Ovary (tissue), 3 donors: ENCODE data around the gene ZNF750.

ENCODE experiments used
- POLR2A ChIP-seq: fragments of 450-650 bp; IDR thresholded peaks from one replicate; pipeline ENCODE4 v1.6.1; 2017; ENCODE audit warnings: antibody characterized with exemption, mild to moderate bottlenecking, moderate library complexity
- TF ChIP-seq, protein P1 (sequence below), 3 donors: fragments of 450-650 bp in 2 of 3; fragments of 200-600 bp in 1 of 3; IDR thresholded peaks; one replicate each; pipeline versions ENCODE4 v1.5.1 to v1.8.0; 2016 to 2022; ENCODE audit warnings: antibody characterized with exemption in 3 of 3, mild to moderate bottlenecking in 1 of 3
- donor health status: DM: no; HTN: no; CAD: no.

DNA sequence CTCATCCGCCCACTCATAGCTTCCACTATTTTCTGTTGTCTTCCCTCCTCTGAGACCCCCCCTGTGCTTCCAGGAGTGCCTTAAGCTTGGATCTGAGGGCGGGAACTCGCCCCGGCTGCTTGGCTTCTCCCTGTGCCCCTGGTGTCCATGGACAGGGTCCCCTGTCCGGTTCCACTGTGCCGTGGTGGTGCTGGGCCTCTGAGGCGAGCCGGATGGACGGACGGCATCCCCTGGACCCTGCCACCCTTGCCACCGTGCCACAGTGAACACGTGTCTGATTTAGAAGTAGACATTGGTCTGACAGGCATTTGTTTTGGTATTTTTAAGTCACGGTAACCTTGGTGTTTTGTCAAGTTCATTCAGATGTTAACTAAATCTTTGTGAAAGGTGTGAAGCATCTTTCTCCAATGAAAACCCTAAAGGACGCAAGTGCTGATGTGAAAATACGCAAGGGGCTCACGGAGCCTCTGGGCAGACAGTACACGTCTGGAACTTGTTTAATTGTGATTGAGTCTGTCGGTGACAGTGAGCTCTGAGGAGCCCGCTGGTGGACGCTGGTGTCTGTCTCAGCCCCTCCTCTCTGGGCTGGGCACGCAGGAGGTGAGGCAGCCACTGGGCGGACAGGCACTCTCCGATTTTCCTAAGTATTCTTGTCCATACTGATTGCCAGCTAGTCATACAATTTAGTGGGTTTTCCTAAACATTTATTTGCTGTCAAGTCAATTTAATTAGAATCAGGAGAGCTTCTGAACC is 26.3 kb downstream of the ZNF750 start:
- TF ChIP-seq, protein P1, sequence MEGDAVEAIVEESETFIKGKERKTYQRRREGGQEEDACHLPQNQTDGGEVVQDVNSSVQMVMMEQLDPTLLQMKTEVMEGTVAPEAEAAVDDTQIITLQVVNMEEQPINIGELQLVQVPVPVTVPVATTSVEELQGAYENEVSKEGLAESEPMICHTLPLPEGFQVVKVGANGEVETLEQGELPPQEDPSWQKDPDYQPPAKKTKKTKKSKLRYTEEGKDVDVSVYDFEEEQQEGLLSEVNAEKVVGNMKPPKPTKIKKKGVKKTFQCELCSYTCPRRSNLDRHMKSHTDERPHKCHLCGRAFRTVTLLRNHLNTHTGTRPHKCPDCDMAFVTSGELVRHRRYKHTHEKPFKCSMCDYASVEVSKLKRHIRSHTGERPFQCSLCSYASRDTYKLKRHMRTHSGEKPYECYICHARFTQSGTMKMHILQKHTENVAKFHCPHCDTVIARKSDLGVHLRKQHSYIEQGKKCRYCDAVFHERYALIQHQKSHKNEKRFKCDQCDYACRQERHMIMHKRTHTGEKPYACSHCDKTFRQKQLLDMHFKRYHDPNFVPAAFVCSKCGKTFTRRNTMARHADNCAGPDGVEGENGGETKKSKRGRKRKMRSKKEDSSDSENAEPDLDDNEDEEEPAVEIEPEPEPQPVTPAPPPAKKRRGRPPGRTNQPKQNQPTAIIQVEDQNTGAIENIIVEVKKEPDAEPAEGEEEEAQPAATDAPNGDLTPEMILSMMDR (IDR thresholded peaks at IDR 0.05): no peak
- no peak for TF ChIP-seq POLR2A
